VCaP (cell line): ENCODE data around the gene CTBP2.

Experiments used
- H3K27ac ChIP-seq: fragments of 450-650 bp; 2 replicates; pipeline ENCODE4 v1.5.1; 2017
- TF ChIP-seq, protein P1 (sequence below): fragments of 450-650 bp; conservative IDR thresholded peaks from 2 replicates; pipeline ENCODE4 v1.5.1; 2017; ENCODE audit warnings: mild to moderate bottlenecking, moderate library complexity

CTBP2 gene

DNA sequence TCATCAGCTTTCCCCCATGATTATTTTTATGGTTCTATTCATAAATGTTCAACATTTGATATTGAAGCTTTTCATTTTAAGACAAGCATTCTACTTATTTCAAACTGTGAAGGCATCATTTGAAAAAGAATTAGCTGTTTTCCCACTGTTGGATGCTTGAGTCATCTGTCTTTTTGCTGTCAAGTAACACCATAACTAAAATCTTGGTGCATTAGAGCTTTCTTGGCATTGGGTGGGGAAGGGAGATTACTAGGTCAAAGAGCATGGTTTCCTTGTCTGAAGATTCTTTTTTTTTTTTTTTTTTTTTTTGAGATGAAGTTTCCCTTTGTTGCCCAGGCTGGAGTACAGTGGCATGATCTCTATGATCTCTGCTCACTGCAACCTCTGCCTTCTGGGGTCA, 68.5 kb downstream of the CTBP2 start:
- TF ChIP-seq, protein P1, sequence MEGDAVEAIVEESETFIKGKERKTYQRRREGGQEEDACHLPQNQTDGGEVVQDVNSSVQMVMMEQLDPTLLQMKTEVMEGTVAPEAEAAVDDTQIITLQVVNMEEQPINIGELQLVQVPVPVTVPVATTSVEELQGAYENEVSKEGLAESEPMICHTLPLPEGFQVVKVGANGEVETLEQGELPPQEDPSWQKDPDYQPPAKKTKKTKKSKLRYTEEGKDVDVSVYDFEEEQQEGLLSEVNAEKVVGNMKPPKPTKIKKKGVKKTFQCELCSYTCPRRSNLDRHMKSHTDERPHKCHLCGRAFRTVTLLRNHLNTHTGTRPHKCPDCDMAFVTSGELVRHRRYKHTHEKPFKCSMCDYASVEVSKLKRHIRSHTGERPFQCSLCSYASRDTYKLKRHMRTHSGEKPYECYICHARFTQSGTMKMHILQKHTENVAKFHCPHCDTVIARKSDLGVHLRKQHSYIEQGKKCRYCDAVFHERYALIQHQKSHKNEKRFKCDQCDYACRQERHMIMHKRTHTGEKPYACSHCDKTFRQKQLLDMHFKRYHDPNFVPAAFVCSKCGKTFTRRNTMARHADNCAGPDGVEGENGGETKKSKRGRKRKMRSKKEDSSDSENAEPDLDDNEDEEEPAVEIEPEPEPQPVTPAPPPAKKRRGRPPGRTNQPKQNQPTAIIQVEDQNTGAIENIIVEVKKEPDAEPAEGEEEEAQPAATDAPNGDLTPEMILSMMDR, result no peak
- H3K27ac ChIP-seq, result no peak overlapping the region

DNA sequence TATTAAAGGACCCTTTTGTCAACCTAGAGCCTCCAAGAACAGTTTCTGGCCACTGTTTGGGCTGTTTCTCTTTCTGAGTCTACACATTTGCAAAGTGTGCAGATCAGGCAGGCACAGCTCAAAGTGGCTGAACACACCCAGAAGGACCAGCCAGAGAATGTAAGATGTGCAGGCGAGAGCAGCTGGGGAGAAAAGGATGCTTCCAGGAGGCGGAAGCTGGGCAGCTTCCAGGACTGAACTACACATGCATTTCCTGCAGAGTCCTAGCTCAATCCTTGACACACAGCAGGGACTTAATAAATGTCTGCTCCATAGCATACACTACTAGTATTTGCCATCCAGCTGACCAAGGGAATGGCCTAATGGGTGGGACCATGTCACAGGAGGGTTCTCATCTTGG, 70.9 kb downstream of the CTBP2 start:
- H3K27ac ChIP-seq, result no peak overlapping the region
- TF ChIP-seq, protein P1, result no peak

DNA sequence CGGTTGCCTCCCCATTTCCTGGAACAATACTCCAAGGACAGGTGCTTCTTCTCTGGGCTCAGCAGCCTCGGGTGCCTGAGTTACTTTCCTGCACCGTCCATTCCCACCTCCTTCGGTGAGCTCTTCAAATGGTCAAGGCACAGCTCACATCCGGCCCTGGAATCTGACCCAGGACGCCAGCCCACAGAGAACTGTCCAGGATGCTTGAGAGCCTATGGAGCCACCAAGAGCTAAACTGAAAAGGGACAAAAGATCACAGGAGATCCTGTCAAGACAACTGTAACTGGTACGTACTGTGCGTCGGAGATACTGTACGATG, 72.5 kb downstream of the CTBP2 start:
- TF ChIP-seq, protein P1, result no peak

DNA sequence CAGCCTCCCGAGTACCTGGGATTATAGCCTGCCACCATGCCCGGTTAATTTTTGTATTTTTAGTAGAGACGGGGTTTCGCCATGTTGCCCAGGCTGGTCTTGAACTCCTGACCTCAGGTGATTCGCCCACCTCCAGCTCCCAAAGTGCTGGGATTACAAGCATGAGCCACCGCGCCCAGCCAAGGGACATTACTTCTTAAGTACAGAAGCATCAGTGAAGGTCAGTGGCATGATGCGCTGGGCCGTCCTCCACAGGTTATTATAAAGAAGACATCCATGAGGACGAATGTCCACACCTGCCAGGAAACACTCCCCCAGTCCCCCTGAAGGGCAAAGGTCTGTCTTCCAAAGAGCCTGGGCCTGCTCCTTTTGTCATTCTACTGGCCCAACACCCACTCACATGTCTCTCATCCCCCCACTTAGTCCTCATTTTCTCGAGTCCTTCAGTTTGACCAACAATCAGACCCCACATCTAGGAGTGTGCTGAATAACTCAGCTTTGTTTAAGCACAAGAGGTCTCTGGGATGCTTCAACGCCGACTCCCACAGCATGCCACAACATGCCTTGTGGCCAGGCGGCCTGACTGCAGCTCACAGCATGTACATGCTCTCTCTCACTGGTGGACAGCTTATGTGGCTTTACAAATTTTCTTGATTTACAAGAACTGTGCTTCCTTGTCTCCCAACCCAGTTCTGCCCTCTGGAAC, 73.0 kb downstream of the CTBP2 start:
- TF ChIP-seq, protein P1, result no peak
- H3K27ac ChIP-seq, result no peak overlapping the region; the same call in 1 of the 2 replicates

More for the DNA sequence above, 72.5 kb downstream of the CTBP2 start:
- no peak overlapping the region; the same call in 1 of the 2 replicates for H3K27ac ChIP-seq

DNA sequence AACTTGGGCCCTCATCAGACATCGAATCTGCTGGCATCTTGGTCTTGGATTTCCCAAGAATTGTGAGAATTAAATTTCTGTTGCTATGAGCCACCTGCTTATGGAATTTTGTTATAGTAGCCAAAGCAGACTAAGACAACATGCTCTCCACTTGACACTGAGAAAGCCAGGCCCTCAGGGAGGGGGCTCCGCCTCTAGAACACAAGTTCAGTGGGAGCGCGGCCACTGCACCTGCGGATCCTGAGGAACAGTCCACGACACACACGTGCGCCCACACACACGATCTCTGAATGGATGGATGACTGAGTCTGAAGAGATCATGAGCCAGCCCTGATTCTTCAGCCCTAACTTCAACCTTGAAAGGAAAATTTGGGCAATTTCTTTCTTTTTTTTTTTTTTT, 73.7 kb downstream of the CTBP2 start:
- TF ChIP-seq, protein P1, result no peak
- H3K27ac ChIP-seq, result peak overlapping the region; percentile 71; the same call in 1 of the 2 replicates

DNA sequence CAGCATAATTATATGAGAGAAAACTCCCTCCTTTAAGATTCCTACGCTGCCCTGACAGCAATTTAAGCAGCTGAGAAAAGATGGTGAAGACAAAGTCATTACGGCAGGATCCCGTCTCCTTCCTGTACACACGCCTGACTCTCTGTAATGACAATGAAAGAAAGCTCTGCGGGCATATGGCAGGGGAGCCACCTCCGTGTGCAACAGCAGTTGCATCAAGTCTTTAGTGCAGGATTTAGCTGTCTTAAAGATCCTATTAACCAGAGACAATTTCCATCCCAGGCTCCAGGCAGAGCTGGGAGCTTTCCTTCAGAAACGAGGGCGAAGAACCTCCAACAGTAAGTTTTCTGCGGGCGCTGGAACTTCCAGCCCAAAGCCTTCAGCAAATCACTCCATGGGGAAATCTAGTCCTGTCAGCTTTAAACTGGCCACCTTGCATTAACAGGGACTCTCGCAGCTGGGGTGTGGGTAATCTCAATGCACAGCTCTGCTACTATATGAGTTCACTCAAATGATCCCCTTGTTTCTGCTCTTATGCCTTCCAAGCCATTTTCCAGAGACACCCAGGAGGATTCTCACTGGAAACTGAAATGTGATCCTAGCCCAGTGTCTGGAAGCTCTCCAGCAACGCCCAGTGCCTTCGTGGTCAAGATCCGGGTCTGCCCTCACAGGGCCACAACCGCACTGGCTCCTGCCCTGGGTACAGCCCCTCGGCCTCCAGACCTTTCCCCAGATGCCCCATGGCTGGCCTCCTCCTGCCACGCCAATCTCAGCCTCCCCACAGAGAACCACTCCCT, 74.9 kb downstream of the CTBP2 start:
- TF ChIP-seq, protein P1, result no peak
- peak overlapping the region; percentile 71 for H3K27ac ChIP-seq

DNA sequence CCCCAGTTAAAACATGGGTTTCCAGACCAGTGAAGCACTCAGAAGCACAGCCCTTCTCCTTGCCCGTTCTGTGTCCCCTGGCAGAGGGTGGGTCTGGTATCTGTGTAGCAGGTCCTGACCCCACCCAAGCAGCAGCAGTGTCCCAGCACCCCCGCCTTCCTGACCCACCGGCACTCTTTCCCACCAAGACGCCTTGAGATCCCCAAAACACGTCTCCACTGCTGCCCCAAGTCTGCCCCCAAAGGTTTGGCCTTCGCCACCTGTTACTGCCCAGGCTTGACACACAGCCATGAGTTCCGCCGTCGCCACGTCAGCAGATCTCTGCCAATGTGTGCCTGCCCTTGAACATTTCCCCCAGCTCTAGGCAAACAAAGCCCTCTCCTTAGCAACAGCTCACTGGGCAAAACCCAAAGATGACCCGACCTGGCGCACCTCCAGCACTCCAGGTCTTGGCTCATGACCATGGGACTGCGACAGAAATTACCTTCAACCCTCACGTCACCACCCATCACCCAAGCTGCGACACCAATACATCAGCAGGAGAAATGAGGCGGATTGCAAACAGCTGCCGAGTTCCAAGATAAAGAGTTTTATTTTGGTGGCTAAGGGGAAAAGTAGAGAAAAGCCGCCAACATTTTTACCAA, 75.6 kb downstream of the CTBP2 start:
- H3K27ac ChIP-seq, result peak overlapping the region; percentile 71
- TF ChIP-seq, protein P1, result no peak
